Mesenchymal stem cell (in vitro differentiated cells and primary cell): Measurements from ENCODE around the gene BTG4.

ENCODE experiments used
- DNase-seq: peaks from one replicate; pipeline ENCODE4 v3.0.0-alpha.2; 2013
- H2AFZ ChIP-seq: one replicate; pipeline ENCODE4 v1.6.1; 2013; ENCODE audit warnings: low read depth, mild to moderate bottlenecking, control low read depth, inconsistent platforms, low read length, moderate library complexity
- H2AK5ac ChIP-seq: 2 replicates; pipeline ENCODE4 v1.6.1; 2013; ENCODE audit warnings: low read length, moderate library complexity, mild to moderate bottlenecking, inconsistent platforms; ENCODE audit not compliant: severe bottlenecking
- H2BK120ac ChIP-seq: one replicate; pipeline ENCODE4 v1.6.1; 2013; ENCODE audit warnings: low read depth, mild to moderate bottlenecking, inconsistent platforms, low read length, moderate library complexity
- H2BK12ac ChIP-seq, 2 experiments: one replicate each; pipeline ENCODE4 v1.6.1; 2013; ENCODE audit warnings: inconsistent platforms in 2 of 2, low read length in 2 of 2, mild to moderate bottlenecking in 2 of 2, moderate library complexity in 2 of 2, control low read depth in 1 of 2
- H2BK15ac ChIP-seq: one replicate; pipeline ENCODE4 v1.6.1; 2013; ENCODE audit warnings: mild to moderate bottlenecking, low read depth, inconsistent platforms; ENCODE audit not compliant: poor library complexity, severe bottlenecking
- H2BK5ac ChIP-seq: 2 replicates; pipeline ENCODE4 v1.6.1; 2013; ENCODE audit warnings: low read depth, mild to moderate bottlenecking, low read length, control low read depth, inconsistent platforms; ENCODE audit not compliant: poor library complexity, severe bottlenecking
- H3K14ac ChIP-seq, 2 experiments: one replicate each; pipeline ENCODE4 v1.6.1; 2013; ENCODE audit warnings: inconsistent platforms in 2 of 2, low read length in 2 of 2, control low read depth in 1 of 2, mild to moderate bottlenecking in 1 of 2, moderate library complexity in 1 of 2
- H3K18ac ChIP-seq, 2 experiments: one replicate each; pipeline ENCODE4 v1.6.1; 2013; ENCODE audit warnings: inconsistent platforms in 2 of 2, low read length in 2 of 2, control low read depth in 1 of 2, low read depth in 1 of 2, mild to moderate bottlenecking in 1 of 2
- H3K23ac ChIP-seq, 2 experiments: one replicate each; pipeline ENCODE4 v1.6.1; 2013; ENCODE audit warnings: inconsistent platforms in 2 of 2, low read length in 2 of 2, mild to moderate bottlenecking in 2 of 2, moderate library complexity in 2 of 2, control low read depth in 1 of 2
- H3K27ac ChIP-seq: 2 replicates; pipeline ENCODE4 v1.5.1; 2013; ENCODE audit warnings: mild to moderate bottlenecking, moderate library complexity, low read length, control low read depth, inconsistent platforms; ENCODE audit not compliant: poor library complexity, severe bottlenecking
- H3K27me3 ChIP-seq, 2 experiments: 2 replicates each; pipeline versions ENCODE4 v1.6.1 to v1.7.0; 2013; ENCODE audit warnings: low read length in 2 of 2, mild to moderate bottlenecking in 2 of 2, moderate library complexity in 2 of 2, control low read depth in 1 of 2, inconsistent platforms in 1 of 2; ENCODE audit not compliant: control insufficient read depth in 1 of 2, insufficient read depth in 1 of 2
- H3K36me3 ChIP-seq, 2 experiments: 2 replicates each; pipeline versions ENCODE4 v1.6.1 to v1.7.0; 2013; ENCODE audit warnings: low read length in 2 of 2, control low read depth in 1 of 2, inconsistent platforms in 1 of 2, low read depth in 1 of 2, mild to moderate bottlenecking in 1 of 2; ENCODE audit not compliant: insufficient read depth in 2 of 2, control insufficient read depth in 1 of 2
- H3K4ac ChIP-seq, 2 experiments: one replicate each; pipeline ENCODE4 v1.6.1; 2013; ENCODE audit warnings: inconsistent platforms in 2 of 2, low read length in 2 of 2, mild to moderate bottlenecking in 2 of 2, moderate library complexity in 2 of 2, control low read depth in 1 of 2, low read depth in 1 of 2
- H3K4me1 ChIP-seq: 2 replicates; pipeline ENCODE4 v1.6.1; 2013; ENCODE audit warnings: low read depth, low read length, control low read depth; ENCODE audit not compliant: control insufficient read depth, insufficient read depth
- H3K4me2 ChIP-seq: 2 replicates; pipeline ENCODE4 v1.6.1; 2013; ENCODE audit warnings: low read length, mild to moderate bottlenecking, inconsistent platforms; ENCODE audit not compliant: poor library complexity, severe bottlenecking
- H3K4me3 ChIP-seq, 2 experiments: 2 replicates each; pipeline versions ENCODE4 v1.5.1 to v1.7.0; 2013; ENCODE audit warnings: low read length in 2 of 2, mild to moderate bottlenecking in 2 of 2, control low read depth in 1 of 2, low read depth in 1 of 2; ENCODE audit not compliant: insufficient read depth in 1 of 2
- H3K79me1 ChIP-seq: replicated peaks from 2 replicates; pipeline ENCODE4 v1.6.1; 2013; ENCODE audit warnings: mild to moderate bottlenecking, control low read depth, low read length, inconsistent platforms; ENCODE audit not compliant: poor library complexity, severe bottlenecking
- H3K9ac ChIP-seq: 2 replicates; pipeline ENCODE4 v1.7.0; 2013; ENCODE audit warnings: mild to moderate bottlenecking, low read length, moderate library complexity
- H3K9me3 ChIP-seq: 2 replicates; pipeline ENCODE4 v1.7.0; 2013; ENCODE audit warnings: mild to moderate bottlenecking, low read length; ENCODE audit not compliant: control insufficient read depth
- H4K8ac ChIP-seq: one replicate; pipeline ENCODE4 v1.6.1; 2013; ENCODE audit warnings: inconsistent platforms, mild to moderate bottlenecking, low read length, moderate library complexity
- H4K91ac ChIP-seq: one replicate; pipeline ENCODE4 v1.6.1; 2013; ENCODE audit warnings: mild to moderate bottlenecking, low read length, inconsistent platforms
- WGBS: methylation state at CpG from one replicate; pipeline ENCODE4 v1.1.7; 2013; ENCODE audit warnings: mixed read lengths; 5-methylcytosine and 5-hydroxymethylcytosine counted together

The BTG4 gene

DNA sequence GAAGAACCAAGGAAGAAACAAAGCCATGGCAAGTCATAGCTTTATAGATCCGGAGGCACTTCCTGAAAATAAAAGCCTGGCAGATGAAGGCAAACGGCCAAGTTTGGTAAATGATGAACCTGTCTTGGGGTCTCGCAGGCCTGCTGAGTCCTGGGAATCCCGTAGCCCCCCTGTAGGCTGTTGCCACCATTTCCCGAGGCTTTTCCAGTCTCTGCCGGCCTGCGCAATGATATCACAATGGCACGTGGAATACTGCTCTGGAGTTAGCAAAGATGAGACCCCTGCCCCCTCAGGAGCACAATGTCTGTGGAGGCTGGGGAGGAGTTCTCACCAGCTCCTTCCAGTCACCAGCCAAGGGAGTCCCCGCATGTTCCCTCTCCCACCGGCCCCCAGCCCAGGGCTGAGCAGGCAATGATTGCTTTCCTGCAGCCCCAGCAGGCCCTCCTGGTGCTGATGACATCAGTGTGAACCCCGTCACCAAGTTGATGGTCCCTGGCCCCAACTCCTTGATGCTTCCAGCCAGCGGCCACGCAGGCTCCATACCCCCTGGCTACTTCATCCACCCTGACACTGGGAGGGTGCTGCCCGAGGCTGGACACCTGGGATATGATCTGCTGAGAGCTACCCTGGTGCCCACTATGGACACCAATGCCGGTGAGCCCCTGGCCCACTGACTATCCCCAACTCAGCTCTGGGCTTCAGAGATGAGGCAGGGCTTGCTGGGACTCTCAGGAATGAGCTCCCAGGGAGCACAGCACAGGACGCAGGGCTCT lies 55.9 kb downstream of the BTG4 start:
- H3K4me3 ChIP-seq: no peak overlapping the region

DNA sequence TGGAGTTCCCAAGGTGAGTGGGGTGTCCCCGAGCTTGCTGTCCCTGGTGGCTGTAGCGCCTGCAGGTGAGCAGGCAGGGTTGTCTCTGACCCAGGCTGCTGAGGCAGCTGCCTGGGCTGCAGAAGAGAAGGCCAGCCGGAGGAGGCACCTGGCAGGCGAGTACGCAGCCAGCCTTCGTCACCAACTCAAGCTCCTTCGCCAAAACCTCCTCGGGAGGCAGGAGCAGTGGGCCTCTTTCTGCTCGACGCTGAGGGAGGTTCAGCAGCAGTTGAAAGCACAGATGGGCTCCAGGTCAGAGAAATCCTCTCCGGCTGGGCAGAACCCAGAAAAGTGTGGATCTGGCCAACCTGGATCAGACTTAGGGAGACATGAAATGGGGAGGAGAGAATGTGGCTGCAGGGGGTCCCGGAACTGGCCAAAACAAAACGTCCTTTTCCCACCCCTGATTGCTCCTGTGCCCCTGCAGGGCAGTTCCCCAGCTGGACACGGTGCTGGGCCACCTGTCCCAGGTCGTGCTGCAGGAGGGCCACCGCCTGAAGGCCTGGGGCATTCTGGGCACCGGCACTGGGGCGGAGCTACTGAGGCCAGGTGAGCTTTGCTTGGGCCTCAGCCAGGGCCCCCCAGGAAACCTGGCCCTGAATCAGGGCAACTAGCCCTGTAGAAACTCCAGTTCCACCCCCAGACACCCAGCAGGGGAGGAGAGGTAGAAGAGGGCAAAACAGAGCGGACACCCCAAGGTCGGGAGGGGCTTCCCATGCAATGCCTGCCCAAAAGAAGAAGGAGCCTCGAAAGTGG lies 56.7 kb downstream of the BTG4 start:
- no peak overlapping the region for H3K4me2 ChIP-seq
- no peak overlapping the region for H4K8ac ChIP-seq
- H3K23ac ChIP-seq: no peak overlapping the region

More for the DNA sequence above, 55.9 kb downstream of the BTG4 start:
- Histone ChIP-seq H4K8ac (no peak overlapping the region), H3K27me3 (peaks cover 18 to 25% of the 10 kb centered on the region in 2 experiments), H2BK12ac (no peak overlapping the region), H3K4me1 (peaks cover 6% of the 10 kb centered on the region), H2AK5ac (no peak overlapping the region), H2BK15ac (no peak overlapping the region), H3K79me1 (no peaks in the 10 kb centered on the region), H3K4me2 (no peak overlapping the region), H3K9ac (no peak overlapping the region), H3K9me3 (no peaks in the 10 kb centered on the region), H2BK5ac (no peak overlapping the region), H3K36me3 (no peaks in the 10 kb centered on the region), H4K91ac (no peak overlapping the region), H2BK120ac (no peak overlapping the region), H3K18ac (no peak overlapping the region), H3K23ac (no peak overlapping the region), H2AFZ (no peak overlapping the region), H3K4ac (no peak overlapping the region), H3K14ac (no peak overlapping the region), H3K27ac (no peak overlapping the region)
- DNase-seq: no peak
- 92% methylated on average over 16 of the region's 16 CpGs for WGBS

DNA sequence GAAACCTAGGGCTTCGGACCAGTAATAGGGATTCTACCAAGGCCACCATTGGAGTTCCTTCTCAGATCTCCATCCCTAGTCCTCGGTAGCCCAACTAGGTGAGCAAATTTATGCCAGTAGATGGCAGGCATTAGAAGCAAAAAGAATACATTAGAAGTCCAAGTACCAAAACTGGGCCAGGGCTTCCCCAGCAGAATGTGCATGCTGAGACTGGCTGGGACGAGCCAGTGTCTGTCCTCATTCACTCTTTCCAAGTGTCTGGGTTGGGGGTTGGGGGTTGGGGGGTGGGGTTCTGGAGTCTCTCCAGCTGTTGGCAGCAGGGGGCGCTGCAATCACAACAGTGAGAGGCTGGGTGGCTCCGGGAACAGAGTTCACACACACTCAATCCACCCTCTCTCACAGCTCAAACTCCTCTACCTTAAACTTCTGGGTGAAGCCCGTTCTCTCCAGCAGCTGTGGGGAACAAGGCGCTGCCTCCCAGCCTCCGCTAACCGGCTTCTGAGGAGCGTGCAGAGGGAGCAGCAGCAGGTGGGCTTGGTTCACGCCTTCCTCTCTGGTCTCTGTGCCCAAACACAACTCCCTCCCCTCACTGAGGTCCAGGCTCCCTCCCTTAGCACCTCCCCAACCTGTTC lies 57.5 kb downstream of the BTG4 start:
- H3K4me3 ChIP-seq: no peak overlapping the region
- peaks cover 6% of the 10 kb centered on the region for H3K4me1 ChIP-seq
- H3K27ac ChIP-seq: no peak overlapping the region
- no peaks in the 10 kb centered on the region for H3K36me3 ChIP-seq
- H3K79me1 ChIP-seq: no peaks in the 10 kb centered on the region
- H3K23ac ChIP-seq: no peak overlapping the region
- peak overlapping the region in 1 of 2 experiments; percentile 25 for H3K18ac ChIP-seq
- H2AFZ ChIP-seq: peak overlapping the region; percentile 69
- H4K8ac ChIP-seq: no peak overlapping the region
- H3K4ac ChIP-seq: no peak overlapping the region
- no peak overlapping the region for H2BK15ac ChIP-seq
- H2AK5ac ChIP-seq: no peak overlapping the region
- no peak overlapping the region for H2BK5ac ChIP-seq
- peak overlapping the region; percentile 77 for H4K91ac ChIP-seq
- H3K9me3 ChIP-seq: no peaks in the 10 kb centered on the region
- H3K4me2 ChIP-seq: peak overlapping the region; percentile 48
- no peak overlapping the region for H2BK120ac ChIP-seq
- peaks cover 14 to 16% of the 10 kb centered on the region in 2 experiments for H3K27me3 ChIP-seq
- no peak overlapping the region for H3K9ac ChIP-seq
- DNase-seq: peak; percentile 65
- H3K14ac ChIP-seq: peak overlapping the region in 1 of 2 experiments; percentile 66
- 29% methylated on average over 10 of the region's 11 CpGs for WGBS
- peak overlapping the region in 1 of 2 experiments; percentile 51 for H2BK12ac ChIP-seq

More for the DNA sequence above, 56.7 kb downstream of the BTG4 start:
- Histone ChIP-seq H3K14ac (no peak overlapping the region), H4K91ac (no peak overlapping the region), H3K18ac (no peak overlapping the region), H3K4me3 (no peak overlapping the region), H3K27me3 (peaks cover 18 to 24% of the 10 kb centered on the region in 2 experiments), H3K27ac (no peak overlapping the region), H3K4ac (no peak overlapping the region), H2AK5ac (no peak overlapping the region), H3K4me1 (peaks cover 6% of the 10 kb centered on the region), H2AFZ (no peak overlapping the region), H2BK15ac (no peak overlapping the region), H3K9ac (no peak overlapping the region), H2BK120ac (no peak overlapping the region), H3K36me3 (no peaks in the 10 kb centered on the region), H3K9me3 (no peaks in the 10 kb centered on the region), H2BK5ac (no peak overlapping the region), H3K79me1 (no peaks in the 10 kb centered on the region), H2BK12ac (peak overlapping the region in 1 of 2 experiments; percentile 51)
- no peak for DNase-seq
- 84% methylated on average over 20 of the region's 21 CpGs for WGBS
